Gastrocnemius medialis (tissue), 4 donors: ENCODE results near the gene TMEM200B. TPM values are rescaled to one million over a fixed set of nuclear protein-coding genes. Genes with fewer than 3 reads are reported as not detected.

ENCODE experiments used
- ATAC-seq, 2 donors: fragments of 150-250 bp; one replicate each; pipeline ENCODE4 v1.9.1; 2016
- DNase-seq, 2 donors: peaks; one replicate each; pipeline ENCODE4 v3.0.0-alpha.2; 2019
- H3K27ac ChIP-seq, 4 donors: fragments of 200-600 bp; sonication (generic); 1 replicate in 1 of 4; 2 replicates in 3 of 4; pipeline ENCODE4 v1.5.1; 2016 to 2018; ENCODE audit warnings: mild to moderate bottlenecking in 2 of 4, moderate library complexity in 1 of 4
- H3K27me3 ChIP-seq, 3 donors: fragments of 200-600 bp; sonication (generic) in 2 of 3; 1 replicate in 1 of 3; 2 replicates in 2 of 3; pipeline versions ENCODE4 v1.5.1 to v1.6.0; 2016 to 2019; ENCODE audit warnings: mild to moderate bottlenecking in 1 of 3, moderate library complexity in 1 of 3
- H3K36me3 ChIP-seq, 2 donors: fragments of 200-600 bp; sonication (generic) in 1 of 2; one replicate each; pipeline ENCODE4 v1.5.1; 2017 to 2018
- H3K4me1 ChIP-seq, 2 donors: fragments of 200-600 bp; sonication (generic) in 1 of 2; one replicate each; pipeline ENCODE4 v1.5.1; 2016 to 2017; ENCODE audit warnings: mild to moderate bottlenecking in 2 of 2
- H3K4me3 ChIP-seq, 4 donors: fragments of 200-600 bp; sonication (generic) in 3 of 4; 1 replicate in 1 of 4; 2 replicates in 3 of 4; pipeline ENCODE4 v1.5.1; 2016 to 2019; ENCODE audit warnings: mild to moderate bottlenecking in 2 of 4
- H3K9me3 ChIP-seq, 3 donors: fragments of 200-600 bp; sonication (generic) in 2 of 3; 1 replicate in 1 of 3; 2 replicates in 2 of 3; pipeline ENCODE4 v1.5.1; 2016 to 2019
- POLR2A ChIP-seq, 2 donors: fragments of 450-650 bp; IDR thresholded peaks; one replicate each; pipeline ENCODE4 v1.6.1; 2017; ENCODE audit warnings: antibody characterized with exemption in 2 of 2, mild to moderate bottlenecking in 2 of 2, moderate library complexity in 2 of 2
- in situ Hi-C, 4 donors: fragments of 200-750 bp; cut with MboI; loops; one replicate each; pipeline versions ENCODE4 v1.15.0 to v1.8.0; 2017; ENCODE audit warnings: low sequenced_read_pairs in 4 of 4
- intact Hi-C: fragments of 100-400 bp; cut with DNase I; formaldehyde crosslinking; loops from one replicate; pipeline ENCODE4 v1.15.1; 2023; ENCODE audit warnings: low total_unique reads
- total RNA-seq, 4 donors: library from RNA; depleted of rRNA; stranded (reverse); fragments of >200 nt; gene quantifications; one replicate each; pipeline versions ENCODE4 v1.1.0 to v1.2.3, GENCODE V29; 2016
- TF ChIP-seq, protein P1 (sequence below), 5 experiments: fragments of 450-650 bp in 3 of 5; fragments of 200-600 bp in 2 of 5; sonication (generic) in 2 of 5; IDR thresholded peaks in 4 of 5; conservative IDR thresholded peaks in 1 of 5; 1 replicate in 4 of 5; 2 replicates in 1 of 5; pipeline ENCODE4 v1.5.1; 2016 to 2019; ENCODE audit warnings: antibody characterized with exemption in 5 of 5, mild to moderate bottlenecking in 3 of 5, moderate library complexity in 3 of 5

Gene TMEM200B
- total RNA-seq, 4 donors from 2014 or later, result 0.92 to 3.3 (median 1.6) TPM

DNA sequence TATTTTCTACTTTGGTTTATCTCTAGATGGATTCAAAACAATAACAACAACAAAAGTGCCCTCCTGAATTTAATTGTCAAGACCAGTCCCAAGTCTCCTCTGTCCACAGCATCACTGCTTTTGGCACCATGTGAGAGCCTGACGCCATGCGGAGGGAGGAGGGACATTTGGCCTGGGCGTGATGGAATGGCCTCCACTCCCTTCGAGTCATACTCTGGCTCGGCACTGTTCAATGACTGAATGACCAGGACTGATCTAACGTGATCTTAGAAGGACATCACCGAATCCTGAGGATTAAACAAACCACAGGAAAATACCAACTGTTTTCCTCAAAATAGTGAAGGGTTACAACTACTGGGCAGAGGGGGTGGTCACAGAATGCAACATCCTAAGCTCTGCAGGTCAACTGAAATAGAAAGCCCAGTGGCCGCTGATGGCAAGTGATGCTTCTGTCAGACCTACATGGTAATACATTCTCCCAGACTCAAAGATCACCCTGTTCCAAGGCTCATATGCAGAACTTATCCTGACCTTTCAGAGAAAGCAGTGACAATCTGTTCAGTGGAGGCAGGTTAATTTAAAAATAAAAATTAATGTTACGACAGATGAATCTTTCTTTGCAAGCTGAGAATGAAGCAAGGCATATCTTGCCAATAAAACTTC is 38.9 kb upstream of the TMEM200B start:
- peak; percentile 63 to 72 for ATAC-seq
- Histone ChIP-seq H3K4me1 (peaks cover 40 to 49% of the 10 kb centered on the region in 2 donors), H3K36me3 (peaks cover 0 to 62% of the 10 kb centered on the region in 2 donors)

DNA sequence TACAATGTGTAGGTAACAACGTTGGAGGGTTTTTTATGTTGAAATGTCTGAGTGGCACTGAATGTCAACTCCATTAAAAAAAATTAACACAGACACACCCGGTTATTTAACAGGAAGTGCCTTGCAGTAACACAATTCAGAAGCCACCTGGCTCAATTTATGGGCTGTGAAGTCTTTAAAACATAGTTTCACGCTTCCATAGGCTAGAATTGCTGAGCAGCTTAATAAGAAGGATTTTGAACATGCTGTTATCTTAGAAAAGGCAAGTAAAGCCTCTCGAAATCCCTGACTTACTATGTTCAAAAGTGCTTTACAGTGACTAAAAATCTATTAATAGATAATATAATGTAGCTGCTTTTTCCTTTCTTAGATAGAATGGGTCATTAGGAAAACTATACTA is 38.3 kb upstream of the TMEM200B start:
- Histone ChIP-seq H3K27ac (peak overlapping the region; percentile 3 to 47 (median 15)), H3K27me3 (no peaks in the 10 kb centered on the region), H3K4me3 (no peak overlapping the region), H3K36me3 (peaks cover 0 to 62% of the 10 kb centered on the region in 2 donors), H3K4me1 (peaks cover 40 to 55% of the 10 kb centered on the region in 2 donors), H3K9me3 (no peaks in the 10 kb centered on the region)
- DNase-seq (no peak), ATAC-seq (no peak)
- TF ChIP-seq POLR2A (IDR thresholded peaks at IDR 0.05), result no peak
- TF ChIP-seq, protein P1, sequence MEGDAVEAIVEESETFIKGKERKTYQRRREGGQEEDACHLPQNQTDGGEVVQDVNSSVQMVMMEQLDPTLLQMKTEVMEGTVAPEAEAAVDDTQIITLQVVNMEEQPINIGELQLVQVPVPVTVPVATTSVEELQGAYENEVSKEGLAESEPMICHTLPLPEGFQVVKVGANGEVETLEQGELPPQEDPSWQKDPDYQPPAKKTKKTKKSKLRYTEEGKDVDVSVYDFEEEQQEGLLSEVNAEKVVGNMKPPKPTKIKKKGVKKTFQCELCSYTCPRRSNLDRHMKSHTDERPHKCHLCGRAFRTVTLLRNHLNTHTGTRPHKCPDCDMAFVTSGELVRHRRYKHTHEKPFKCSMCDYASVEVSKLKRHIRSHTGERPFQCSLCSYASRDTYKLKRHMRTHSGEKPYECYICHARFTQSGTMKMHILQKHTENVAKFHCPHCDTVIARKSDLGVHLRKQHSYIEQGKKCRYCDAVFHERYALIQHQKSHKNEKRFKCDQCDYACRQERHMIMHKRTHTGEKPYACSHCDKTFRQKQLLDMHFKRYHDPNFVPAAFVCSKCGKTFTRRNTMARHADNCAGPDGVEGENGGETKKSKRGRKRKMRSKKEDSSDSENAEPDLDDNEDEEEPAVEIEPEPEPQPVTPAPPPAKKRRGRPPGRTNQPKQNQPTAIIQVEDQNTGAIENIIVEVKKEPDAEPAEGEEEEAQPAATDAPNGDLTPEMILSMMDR (IDR thresholded peaks at IDR 0.05 in 4 of 5, conservative IDR thresholded peaks at IDR 0.05 in 1 of 5), result no peak
- in situ Hi-C loops, result no loop called here
- intact Hi-C loops, result loop anchor here (5.0 kb wide), 1 partner anchor 40 kb away; no protein-coding TSS in a partner anchor

More for the DNA sequence above, 38.9 kb upstream of the TMEM200B start:
- H3K27me3 ChIP-seq, result no peaks in the 10 kb centered on the region
- intact Hi-C loops, result loop anchor here (5.0 kb wide), 1 partner anchor 40 kb away; no protein-coding TSS in a partner anchor
- in situ Hi-C loops, result no loop called here
- no peak for TF ChIP-seq POLR2A (IDR thresholded peaks at IDR 0.05)
- H3K27ac ChIP-seq, result peak overlapping the region; percentile 3 to 47 (median 15)
- H3K4me3 ChIP-seq, result no peak overlapping the region
- no peaks in the 10 kb centered on the region for H3K9me3 ChIP-seq
- DNase-seq, result peak in 1 of 2 donors; percentile 38

DNA sequence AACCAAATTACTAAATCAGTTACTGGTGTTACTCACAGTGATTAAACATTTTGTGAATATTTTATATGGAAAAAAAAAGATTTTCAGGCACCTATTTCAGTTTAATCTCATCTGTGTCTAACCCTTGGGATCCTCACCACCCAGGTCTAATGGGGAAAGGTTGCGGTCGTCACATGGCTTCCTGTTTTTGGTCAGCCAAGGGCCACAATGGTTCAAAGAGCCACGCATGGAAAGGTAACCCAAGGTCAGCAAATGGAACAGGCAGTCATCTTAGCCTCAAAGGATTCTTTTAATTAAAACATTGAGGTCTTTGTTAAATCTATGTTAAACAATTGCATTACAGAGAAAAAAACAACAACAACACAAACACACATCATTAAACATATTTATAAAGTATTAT is 36.1 kb upstream of the TMEM200B start:
- H3K36me3 ChIP-seq, result peaks cover 0 to 67% of the 10 kb centered on the region in 2 donors

DNA sequence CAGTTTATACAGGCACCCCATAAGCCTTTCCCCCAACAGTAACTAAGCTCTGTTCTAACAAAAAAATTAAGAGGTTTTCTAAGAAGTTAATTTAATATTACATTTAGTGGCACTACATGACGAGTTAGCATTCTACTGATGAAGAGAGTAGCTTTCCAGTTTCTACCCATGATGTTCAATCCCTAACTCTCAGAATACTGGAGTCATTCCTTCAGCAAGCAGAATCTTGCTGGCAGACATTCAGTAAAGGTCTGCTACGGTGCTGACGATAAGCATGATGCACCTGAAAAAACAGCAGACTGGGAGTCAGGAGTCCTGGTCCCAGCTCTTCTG is 33.5 kb upstream of the TMEM200B start:
- TF ChIP-seq POLR2A (IDR thresholded peaks at IDR 0.05), result no peak
- TF ChIP-seq, protein P1 (IDR thresholded peaks at IDR 0.05 in 4 of 5, conservative IDR thresholded peaks at IDR 0.05 in 1 of 5), result no peak
- Histone ChIP-seq H3K27ac (peak overlapping the region in 1 of 4 donors; percentile 38), H3K9me3 (no peaks in the 10 kb centered on the region), H3K4me1 (peaks cover 9 to 32% of the 10 kb centered on the region in 2 donors), H3K36me3 (peaks cover 0 to 84% of the 10 kb centered on the region in 2 donors), H3K27me3 (no peaks in the 10 kb centered on the region), H3K4me3 (no peak overlapping the region)
- ATAC-seq (no peak), DNase-seq (no peak)
- intact Hi-C loops (loop anchor here (5.0 kb wide), 1 partner anchor 140 kb away; no protein-coding TSS in a partner anchor), in situ Hi-C loops (no loop called here)

More for the DNA sequence above, 36.1 kb upstream of the TMEM200B start:
- intact Hi-C loops, result loop anchor here (5.0 kb wide), 2 partner anchors 43 to 138 kb away; no protein-coding TSS in a partner anchor
- Histone ChIP-seq H3K27me3 (no peaks in the 10 kb centered on the region), H3K9me3 (no peaks in the 10 kb centered on the region), H3K4me3 (no peak overlapping the region), H3K27ac (no peak overlapping the region), H3K4me1 (peaks cover 28 to 53% of the 10 kb centered on the region in 2 donors)
- DNase-seq (no peak), ATAC-seq (no peak)
- TF ChIP-seq, protein P1 (IDR thresholded peaks at IDR 0.05 in 4 of 5, conservative IDR thresholded peaks at IDR 0.05 in 1 of 5), result no peak
- no peak for TF ChIP-seq POLR2A (IDR thresholded peaks at IDR 0.05)
- in situ Hi-C loops, result no loop called here

DNA sequence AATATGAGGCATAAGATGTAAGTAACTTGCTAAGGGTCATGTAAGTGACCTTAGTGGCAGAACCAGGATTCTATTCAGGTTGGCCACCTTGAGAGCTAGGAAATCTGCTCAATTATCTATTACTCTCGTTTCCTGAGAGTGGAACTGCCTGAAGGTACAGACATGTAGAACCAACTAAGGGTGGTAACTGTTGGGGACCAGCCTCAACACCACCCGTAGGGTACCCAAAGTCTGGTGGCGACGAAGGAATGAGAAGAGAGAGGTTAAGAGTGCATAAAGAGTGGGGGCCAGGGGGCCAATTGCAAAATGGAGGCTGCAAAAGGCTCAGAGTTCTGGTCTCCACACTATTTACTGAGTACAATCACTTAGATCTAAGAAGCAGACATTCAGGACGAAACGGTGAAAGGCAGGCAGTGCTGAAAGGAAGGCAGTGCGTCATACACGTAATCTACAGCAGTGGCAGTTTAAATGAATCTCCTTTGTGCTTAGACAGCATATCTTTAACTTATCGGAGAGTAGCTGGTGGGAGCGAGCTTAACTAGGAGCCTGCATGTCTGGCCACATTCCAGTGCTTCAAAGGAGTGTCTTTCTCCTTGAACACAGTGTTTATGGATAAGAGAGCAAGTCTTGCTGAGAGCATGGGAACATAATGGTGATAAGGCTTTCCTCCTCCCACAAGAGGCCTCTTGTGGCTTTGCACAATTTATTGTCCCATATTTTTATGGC is 33.0 kb upstream of the TMEM200B start:
- Histone ChIP-seq H3K36me3 (peaks cover 2 to 89% of the 10 kb centered on the region in 2 donors), H3K4me1 (peaks cover 3 to 26% of the 10 kb centered on the region in 2 donors), H3K27me3 (no peaks in the 10 kb centered on the region), H3K4me3 (no peak overlapping the region), H3K9me3 (no peaks in the 10 kb centered on the region), H3K27ac (peak overlapping the region in 3 of 4 donors; percentile 10 to 38 (median 11))
- in situ Hi-C loops, result no loop called here
- no peak for TF ChIP-seq POLR2A (IDR thresholded peaks at IDR 0.05)
- TF ChIP-seq, protein P1 (IDR thresholded peaks at IDR 0.05 in 4 of 5, conservative IDR thresholded peaks at IDR 0.05 in 1 of 5), result no peak
- intact Hi-C loops, result loop anchor here (5.0 kb wide), 1 partner anchor 141 kb away; no protein-coding TSS in a partner anchor
- ATAC-seq (no peak), DNase-seq (no peak)
